GM13977 (cell line): ENCODE data around the gene ESYT1.

Source experiments
- DNase-seq: peaks from one replicate; pipeline ENCODE4 v3.0.0; 2012; ENCODE audit warnings: low spot score
- in situ Hi-C: fragments of 300-500 bp; cut with MboI; formaldehyde crosslinking; loops from one replicate; pipeline ENCODE4 v1.12.0; 2022; ENCODE audit warnings: low sequenced_read_pairs, low pct_unique_long_range_greater_than_20kb, mixed read lengths, inconsistent platforms; ENCODE audit not compliant: unreplicated experiment
- TF ChIP-seq, protein P1 (sequence below): IDR thresholded peaks from 2 replicates; pipeline ENCODE4 v1.5.1; 2012; ENCODE audit warnings: mild to moderate bottlenecking, control low read depth; ENCODE audit not compliant: insufficient read depth; ENCODE audit errors: extremely low read depth, missing control alignments

ESYT1 gene

DNA sequence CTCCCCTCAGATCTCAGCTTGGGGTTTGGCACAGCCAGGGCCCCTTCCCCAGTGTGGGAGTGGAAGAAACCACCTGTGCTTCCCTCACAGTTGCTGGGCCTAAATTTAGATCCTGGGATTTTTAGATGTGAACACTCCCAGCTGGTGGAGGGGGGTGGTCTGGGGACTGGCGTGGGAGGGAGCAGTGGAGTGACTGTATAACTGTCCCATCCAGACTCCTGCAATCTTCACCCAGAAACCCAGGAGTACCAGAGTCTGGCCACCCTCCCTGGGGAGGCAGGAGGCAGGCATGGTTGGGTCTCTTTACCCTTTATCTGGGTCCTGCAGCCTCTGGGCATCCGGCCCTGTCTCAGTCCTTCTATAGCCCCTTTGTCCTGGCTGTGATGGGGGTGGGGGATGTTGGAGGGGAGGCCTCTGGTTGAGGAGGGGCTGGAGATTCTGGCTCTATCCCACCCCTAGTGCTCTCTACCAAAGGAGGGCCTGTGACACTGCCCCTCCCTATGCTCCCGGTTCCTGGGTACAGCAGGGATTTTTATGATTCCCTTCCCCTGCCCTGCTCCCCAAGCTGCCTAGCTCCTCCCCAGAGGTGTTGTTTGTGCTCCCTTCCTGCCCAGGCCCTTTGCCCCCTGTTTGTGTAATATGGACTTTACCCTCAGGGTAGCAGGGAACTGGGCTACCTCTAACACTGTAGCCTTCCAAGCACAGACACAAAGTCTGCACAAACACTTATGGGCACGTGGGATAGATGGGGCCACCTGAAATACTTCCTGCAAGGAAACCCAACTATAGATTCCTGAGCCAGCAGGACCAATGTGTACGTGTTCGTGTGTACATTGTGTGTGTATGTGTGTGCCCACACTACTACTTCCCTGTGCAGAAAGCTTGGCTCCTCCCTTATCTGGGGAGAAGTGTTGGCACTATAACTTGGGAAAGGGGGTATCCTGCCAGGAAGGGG, 46.4 kb upstream of the ESYT1 start:
- TF ChIP-seq, protein P1, sequence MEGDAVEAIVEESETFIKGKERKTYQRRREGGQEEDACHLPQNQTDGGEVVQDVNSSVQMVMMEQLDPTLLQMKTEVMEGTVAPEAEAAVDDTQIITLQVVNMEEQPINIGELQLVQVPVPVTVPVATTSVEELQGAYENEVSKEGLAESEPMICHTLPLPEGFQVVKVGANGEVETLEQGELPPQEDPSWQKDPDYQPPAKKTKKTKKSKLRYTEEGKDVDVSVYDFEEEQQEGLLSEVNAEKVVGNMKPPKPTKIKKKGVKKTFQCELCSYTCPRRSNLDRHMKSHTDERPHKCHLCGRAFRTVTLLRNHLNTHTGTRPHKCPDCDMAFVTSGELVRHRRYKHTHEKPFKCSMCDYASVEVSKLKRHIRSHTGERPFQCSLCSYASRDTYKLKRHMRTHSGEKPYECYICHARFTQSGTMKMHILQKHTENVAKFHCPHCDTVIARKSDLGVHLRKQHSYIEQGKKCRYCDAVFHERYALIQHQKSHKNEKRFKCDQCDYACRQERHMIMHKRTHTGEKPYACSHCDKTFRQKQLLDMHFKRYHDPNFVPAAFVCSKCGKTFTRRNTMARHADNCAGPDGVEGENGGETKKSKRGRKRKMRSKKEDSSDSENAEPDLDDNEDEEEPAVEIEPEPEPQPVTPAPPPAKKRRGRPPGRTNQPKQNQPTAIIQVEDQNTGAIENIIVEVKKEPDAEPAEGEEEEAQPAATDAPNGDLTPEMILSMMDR = no peak
- in situ Hi-C loops = no loop called here
- DNase-seq = no peak

DNA sequence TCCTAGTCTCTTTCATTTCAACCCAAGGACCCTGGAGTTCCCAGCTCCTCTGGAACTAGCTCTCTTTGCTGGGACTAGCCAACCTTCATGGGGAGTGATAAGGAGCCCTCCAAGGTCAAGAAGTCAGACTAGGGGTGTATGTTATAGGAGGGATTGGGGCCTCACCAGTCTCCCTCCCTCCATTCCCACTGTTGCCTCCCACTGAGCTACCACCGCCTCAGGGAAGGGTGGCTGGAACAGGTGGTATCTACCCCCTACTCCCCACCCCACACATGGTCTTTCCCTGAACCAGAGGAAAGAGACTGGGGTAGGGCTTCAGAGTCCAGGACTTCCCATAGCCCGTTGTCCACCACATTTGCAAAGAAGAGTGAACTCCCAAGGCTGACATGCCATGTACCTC, 45.7 kb upstream of the ESYT1 start:
- DNase-seq = no peak
- in situ Hi-C loops = no loop called here
- TF ChIP-seq, protein P1 = no peak

DNA sequence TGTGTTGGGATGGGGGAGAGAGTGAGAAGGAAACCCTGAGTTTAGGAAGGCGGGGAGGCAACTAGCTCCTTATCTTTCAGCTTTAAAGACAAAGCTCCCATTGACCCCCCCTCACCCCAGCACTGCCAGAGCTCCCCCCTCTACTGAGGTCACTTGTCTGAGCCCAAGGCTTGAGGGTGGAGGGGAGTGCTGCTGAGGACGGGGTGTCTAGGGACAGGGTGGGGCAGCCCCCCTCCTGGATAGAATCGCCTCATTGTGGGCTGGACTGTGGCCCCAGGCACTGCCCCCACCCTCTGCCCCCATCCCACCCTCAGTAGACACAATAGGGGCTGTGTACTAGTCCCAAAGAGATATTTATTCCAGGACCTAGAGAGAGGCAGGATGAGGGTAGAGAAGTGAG, 45.1 kb upstream of the ESYT1 start:
- DNase-seq = no peak
- TF ChIP-seq, protein P1 = no peak
- in situ Hi-C loops = no loop called here

DNA sequence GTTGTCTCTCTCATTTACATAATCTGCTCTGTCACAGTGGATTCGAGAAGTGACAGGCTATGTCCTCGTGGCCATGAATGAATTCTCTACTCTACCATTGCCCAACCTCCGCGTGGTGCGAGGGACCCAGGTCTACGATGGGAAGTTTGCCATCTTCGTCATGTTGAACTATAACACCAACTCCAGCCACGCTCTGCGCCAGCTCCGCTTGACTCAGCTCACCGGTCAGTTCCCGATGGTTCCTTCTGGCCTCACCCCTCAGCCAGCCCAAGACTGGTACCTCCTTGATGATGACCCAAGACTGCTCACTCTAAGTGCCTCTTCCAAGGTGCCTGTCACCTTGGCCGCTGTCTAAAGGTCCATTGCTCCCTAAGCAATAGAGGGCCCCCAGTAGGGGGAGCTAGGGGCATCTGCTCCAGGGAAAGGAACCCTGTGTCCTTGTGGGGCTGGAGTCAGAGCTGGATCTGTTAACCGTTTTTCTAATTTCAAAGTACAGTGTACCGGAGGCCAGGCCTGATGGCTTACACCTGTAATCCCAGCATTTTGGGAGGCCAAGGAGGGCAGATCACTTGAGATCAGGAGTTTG, 43.0 kb upstream of the ESYT1 start:
- in situ Hi-C loops = no loop called here
- TF ChIP-seq, protein P1 = peak; percentile 51
- DNase-seq = peak; percentile 46

DNA sequence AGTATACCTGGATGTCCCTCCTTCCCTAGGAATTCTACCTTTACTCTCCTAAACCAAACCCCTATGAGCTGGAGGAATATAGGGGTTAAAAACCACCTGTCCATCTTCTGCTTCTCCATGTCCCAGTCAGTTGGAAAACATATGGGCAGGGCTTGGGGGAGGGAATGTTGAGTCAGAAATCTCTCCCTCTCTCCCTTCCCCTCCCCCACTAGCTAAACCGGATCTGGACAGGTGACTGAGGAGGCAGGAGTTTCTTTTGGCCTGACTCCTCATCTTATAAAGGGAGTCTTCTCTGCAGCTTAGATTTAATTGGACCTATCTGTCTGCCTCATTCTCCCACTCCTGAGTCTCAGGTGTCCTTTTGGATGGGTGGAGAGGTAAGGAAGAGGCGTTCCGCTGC, 42.0 kb upstream of the ESYT1 start:
- TF ChIP-seq, protein P1 = no peak
- no peak for DNase-seq
- in situ Hi-C loops = no loop called here

DNA sequence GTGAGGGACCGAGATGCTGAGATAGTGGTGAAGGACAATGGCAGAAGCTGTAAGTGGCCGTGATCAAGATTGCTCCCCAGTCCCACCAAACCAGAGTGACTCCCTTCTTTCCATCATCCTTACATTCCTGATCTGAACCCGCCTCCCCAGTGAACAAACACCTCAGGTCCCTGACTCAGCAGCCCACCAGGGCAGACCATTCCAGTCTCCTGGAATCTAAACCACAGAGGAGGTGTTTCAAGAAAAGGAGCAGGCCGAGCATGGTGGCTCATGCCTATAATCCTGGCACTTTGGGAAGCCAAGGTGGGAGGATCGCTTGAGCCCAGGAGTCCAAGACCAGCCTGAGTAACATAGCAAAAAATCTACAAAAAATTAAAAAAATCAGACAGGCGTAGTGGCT, 41.5 kb upstream of the ESYT1 start:
- TF ChIP-seq, protein P1 = no peak
- in situ Hi-C loops = no loop called here
- peak; percentile 2 for DNase-seq
